HepG2 (cell line): Measurements from ENCODE around the gene FBXO8. TPM values are rescaled to one million over a fixed set of nuclear protein-coding genes. Genes with fewer than 3 reads are reported as not detected.

Experiments
- ATAC-seq: fragments of 200-7000 bp; cut with Tn5 transposase; 3 replicates; pipeline ENCODE4 v1.9.1; 2020; ENCODE audit warnings: mild to moderate bottlenecking, moderate library complexity
- BruUV-seq: library from RNA; stranded (reverse); fragments of 400-500 nt; replicated peaks from 2 replicates; lab custom pipeline; 2021; lab: Mats Ljungman, UMichigan
- CTCF ChIA-PET: fragments of 300-600 bp; formaldehyde crosslinking; extraction: SDS; loops from one replicate; lab custom pipeline; 2021; ENCODE audit warnings: low total read pairs, inconsistent platforms, low intra/inter-chr PET ratio; lab: Yijun Ruan, JAX
- POLR2A ChIA-PET: fragments of 350-600 bp; sonication (Branson Sonifier 250); formaldehyde crosslinking; loops from one replicate; lab custom pipeline; 2020; ENCODE audit warnings: antibody characterized with exemption, inconsistent platforms; lab: Yijun Ruan, JAX
- DNase-seq: peaks from one replicate; pipeline ENCODE4 v3.0.0-alpha.2; 2015; ENCODE audit warnings: low spot score
- FAIRE-seq: peaks from 3 replicates; lab custom pipeline; 2011; peaks lifted over from hg19 to GRCh38; lab: Jason Lieb, UNC
- H2AFZ ChIP-seq: one replicate; pipeline ENCODE4 v1.6.1; 2011; ENCODE audit warnings: low read length, inconsistent platforms
- H3K27ac ChIP-seq: fragments of 300-600 bp; 3 replicates; pipeline ENCODE4 v1.8.0; 2011; ENCODE audit warnings: mixed run types, mild to moderate bottlenecking, mixed read lengths, low read length, inconsistent platforms; ENCODE audit not compliant: insufficient read depth; ENCODE audit errors: extremely low read length
- H3K27me3 ChIP-seq, 2 experiments: fragments of 200-600 bp in 1 of 2; 2 replicates in 1 of 2; 3 replicates in 1 of 2; pipeline versions ENCODE4 v1.6.0 to v1.8.0; 2011; ENCODE audit warnings: low read length in 2 of 2, mild to moderate bottlenecking in 2 of 2, moderate library complexity in 2 of 2, inconsistent platforms in 1 of 2; ENCODE audit not compliant: insufficient read depth in 2 of 2, control insufficient read depth in 1 of 2
- H3K36me3 ChIP-seq, 2 experiments: fragments of 200-600 bp in 1 of 2; replicated peaks in 1 of 2; 2 replicates in 1 of 2; 3 replicates in 1 of 2; pipeline versions ENCODE4 v1.5.1 to v1.8.0; 2011; ENCODE audit warnings: low read length in 2 of 2, inconsistent platforms in 1 of 2; ENCODE audit not compliant: insufficient read depth in 2 of 2, control insufficient read depth in 1 of 2
- H3K4me1 ChIP-seq: 2 replicates; pipeline ENCODE4 v1.5.1; 2012; ENCODE audit warnings: low read length, inconsistent platforms; ENCODE audit not compliant: insufficient read depth
- H3K4me2 ChIP-seq: 2 replicates; pipeline ENCODE4 v1.6.0; 2011; ENCODE audit warnings: low read depth, low read length, inconsistent platforms
- H3K4me3 ChIP-seq, 3 experiments: fragments of 200-600 bp in 1 of 3; sonication (generic), shearing (Covaris generic) in 1 of 3; replicated peaks in 1 of 3; 2 replicates each; pipeline ENCODE4 v1.5.1; 2011 to 2016; ENCODE audit warnings: low read length in 3 of 3, inconsistent platforms in 2 of 3, low read depth in 2 of 3, mild to moderate bottlenecking in 2 of 3, control low read depth in 1 of 3, mixed read lengths in 1 of 3; ENCODE audit not compliant: insufficient read depth in 1 of 3
- H3K79me2 ChIP-seq: one replicate; pipeline ENCODE4 v1.6.1; 2011; ENCODE audit warnings: low read length, inconsistent platforms; ENCODE audit not compliant: insufficient read depth
- H3K9ac ChIP-seq: 2 replicates; pipeline ENCODE4 v1.6.0; 2011; ENCODE audit warnings: mild to moderate bottlenecking, low read depth, low read length, inconsistent platforms; ENCODE audit not compliant: insufficient read depth
- H3K9me3 ChIP-seq: 2 replicates; pipeline ENCODE4 v1.5.1; 2012; ENCODE audit warnings: mild to moderate bottlenecking, low read length
- H4K20me1 ChIP-seq: 2 replicates; pipeline ENCODE4 v1.6.0; 2011; ENCODE audit warnings: inconsistent platforms, mild to moderate bottlenecking, low read length, moderate library complexity; ENCODE audit not compliant: insufficient read depth
- CBX1 ChIP-seq: IDR thresholded peaks from one replicate; pipeline ENCODE4 v1.6.1; 2016; ENCODE audit warnings: antibody characterized with exemption, low read depth
- GTF3A ChIP-seq: sonication (generic); formaldehyde crosslinking; conservative IDR thresholded peaks from 2 replicates; pipeline ENCODE4 v1.4.0; 2020; ENCODE audit warnings: mild to moderate bottlenecking, missing genetic modification reagents
- HNRNPUL1 ChIP-seq: fragments of 200-400 bp; formaldehyde crosslinking; IDR thresholded peaks from 2 replicates; pipeline ENCODE4 v1.6.1; 2017; ENCODE audit warnings: low read depth, mild to moderate bottlenecking, low read length, moderate library complexity
- MIER2 ChIP-seq: IDR thresholded peaks from 2 replicates; pipeline ENCODE4 v1.6.1; 2016; ENCODE audit warnings: missing biosample characterization, missing genetic modification reagents
- REXO4 ChIP-seq: sonication (generic); formaldehyde crosslinking; IDR thresholded peaks from 2 replicates; pipeline ENCODE4 v1.8.0; 2022; ENCODE audit warnings: missing genetic modification reagents, mild to moderate bottlenecking, borderline replicate concordance
- SNRNP70 ChIP-seq: fragments of 200-400 bp; formaldehyde crosslinking; IDR thresholded peaks from 2 replicates; pipeline ENCODE4 v1.6.1; 2017; ENCODE audit warnings: mild to moderate bottlenecking, low read depth, low read length, moderate library complexity
- ZBTB7B ChIP-seq: sonication (generic); formaldehyde crosslinking; IDR thresholded peaks from 2 replicates; pipeline ENCODE4 v1.4.0; 2020; ENCODE audit warnings: missing genetic modification reagents
- ZNF260 ChIP-seq: sonication (generic); formaldehyde crosslinking; IDR thresholded peaks from 2 replicates; pipeline ENCODE4 v1.4.0; 2020; ENCODE audit warnings: missing genetic modification reagents, low read depth, mild to moderate bottlenecking, borderline replicate concordance
- ZNF891 ChIP-seq: sonication (generic); formaldehyde crosslinking; IDR thresholded peaks from 2 replicates; pipeline ENCODE4 v1.5.0; 2020; ENCODE audit warnings: mild to moderate bottlenecking, missing genetic modification reagents
- WGBS: methylation state at CpG from one replicate; pipeline ENCODE4 v1.1.6; 2017; ENCODE audit warnings: low lambda C conversion rate; 5-methylcytosine and 5-hydroxymethylcytosine counted together
- in situ Hi-C: cut with HindIII; loops from 2 replicates; pipeline ENCODE4 v1.10.0; 2017; ENCODE audit warnings: low pct_unique_long_range_greater_than_20kb; ENCODE audit not compliant: extremely low pct_ligation_motif_present
- intact Hi-C: fragments of 100-400 bp; cut with micrococcal nuclease; formaldehyde crosslinking; loops from one replicate; pipeline ENCODE4 v1.10.0; 2022; ENCODE audit not compliant: unreplicated experiment
- polyA plus RNA-seq, 8 experiments: library from polyadenylated mRNA; depleted of rRNA in 3 of 8; stranded (reverse) in 7 of 8; unstranded in 1 of 8; fragments of >200 nt; fragmentation: Illumina TruSeq in 4 of 8; extraction: Trizol in 4 of 8; gene quantifications; 2 replicates each; pipeline versions ENCODE4 v1.2.1 to v1.2.3, GENCODE V29; 2011 to 2016; ENCODE audit warnings: low read depth in 4 of 8, missing spikeins in 1 of 8, mixed read lengths in 1 of 8; ENCODE audit not compliant: insufficient read depth in 1 of 8
- total RNA-seq, 5 experiments: library from RNA; depleted of rRNA; stranded (reverse); fragments of >200 nt; fragmentation: Illumina TruSeq; extraction: Trizol; gene quantifications; 2 replicates each; pipeline ENCODE4 v1.2.3, GENCODE V29; 2016; ENCODE audit warnings: low read depth in 1 of 5
- TF ChIP-seq, protein P1 (sequence below): sonication (generic); formaldehyde crosslinking; IDR thresholded peaks from 2 replicates; pipeline ENCODE4 v1.5.0; 2020; ENCODE audit warnings: mild to moderate bottlenecking, low read depth, missing genetic modification reagents, borderline replicate concordance
- TF ChIP-seq, protein P2 (sequence below): fragments of 450-650 bp; IDR thresholded peaks from 2 replicates; pipeline ENCODE4 v1.6.1; 2016
- TF ChIP-seq, protein P3 (sequence below): sonication (generic); formaldehyde crosslinking; IDR thresholded peaks from 2 replicates; pipeline ENCODE4 v1.4.0; 2020; ENCODE audit warnings: missing genetic modification reagents
- TF ChIP-seq, protein P4 (sequence below): sonication (generic); formaldehyde crosslinking; IDR thresholded peaks from 2 replicates; pipeline ENCODE4 v1.4.0; 2020; ENCODE audit warnings: missing genetic modification reagents
- TF ChIP-seq, protein P5 (sequence below): sonication (generic); formaldehyde crosslinking; IDR thresholded peaks from 2 replicates; pipeline ENCODE4 v1.4.0; 2020; ENCODE audit warnings: missing genetic modification reagents
- TF ChIP-seq, protein P6 (sequence below): sonication (generic); formaldehyde crosslinking; IDR thresholded peaks from 2 replicates; pipeline ENCODE4 v1.8.0; 2023; ENCODE audit warnings: mild to moderate bottlenecking, missing genetic modification reagents
- TF ChIP-seq, protein P7 (sequence below): sonication (generic); formaldehyde crosslinking; IDR thresholded peaks from 2 replicates; pipeline ENCODE4 v1.4.0; 2020; ENCODE audit warnings: missing genetic modification reagents, borderline replicate concordance

The FBXO8 gene
- total and polyA plus RNA-seq, 2 of the 13 experiments (the other 11 are each of a cell fraction or from before 2014, with no cell fraction given): 11.7 to 15.2 TPM

DNA sequence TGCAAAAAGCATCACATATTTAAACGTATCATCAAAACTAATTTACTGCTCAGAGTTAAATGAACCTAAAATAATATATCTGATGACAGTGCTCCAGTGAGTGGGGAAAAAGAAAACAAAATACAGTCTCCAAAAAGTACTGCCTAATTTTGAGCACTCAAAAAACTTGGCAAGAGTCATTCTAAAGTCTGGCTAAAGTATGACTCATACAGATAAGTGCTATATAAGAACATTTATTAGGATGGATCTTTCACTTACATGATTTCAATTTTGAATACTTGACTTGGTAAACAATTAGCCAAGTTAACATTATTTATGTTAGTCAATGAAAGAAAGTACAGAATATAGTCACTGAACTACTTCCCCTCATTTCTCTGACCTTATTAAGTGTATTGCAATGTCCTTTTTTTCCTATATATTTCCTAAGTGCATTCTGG is 27.2 kb downstream of the FBXO8 start:
- ATAC-seq (no peak), DNase-seq (no peak), FAIRE-seq (no peak)
- no peaks in the 10 kb centered on the region for H3K79me2 ChIP-seq
- no peaks in the 10 kb centered on the region for H4K20me1 ChIP-seq
- H3K9me3 ChIP-seq: no peaks in the 10 kb centered on the region
- no peak overlapping the region for H2AFZ ChIP-seq
- H3K4me2 ChIP-seq: no peak overlapping the region
- intact Hi-C loops: no loop called here
- H3K4me3 ChIP-seq: no peak overlapping the region
- ChIA-PET POLR2A (no interaction called here), CTCF (no interaction called here)
- no peaks in the 10 kb centered on the region for H3K27me3 ChIP-seq
- WGBS: 95% methylated on average over 1 of the region's 1 CpG
- no peaks in the 10 kb centered on the region; a peak in 2 of 5 replicates for H3K36me3 ChIP-seq
- no peak overlapping the region for H3K9ac ChIP-seq
- H3K27ac ChIP-seq: no peak overlapping the region
- BruUV-seq: no TSS peak
- H3K4me1 ChIP-seq: peaks cover 8% of the 10 kb centered on the region
- in situ Hi-C loops: no loop called here
- TF ChIP-seq, protein P1, sequence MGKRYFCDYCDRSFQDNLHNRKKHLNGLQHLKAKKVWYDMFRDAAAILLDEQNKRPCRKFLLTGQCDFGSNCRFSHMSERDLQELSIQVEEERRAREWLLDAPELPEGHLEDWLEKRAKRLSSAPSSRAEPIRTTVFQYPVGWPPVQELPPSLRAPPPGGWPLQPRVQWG: no peak
- TF ChIP-seq GTF3A (CRISPR knock-in tag) (no peak), MIER2 (CRISPR knock-in tag) (no peak), CBX1 (no peak), ZNF260 (CRISPR knock-in tag) (no peak), ZNF891 (CRISPR knock-in tag) (no peak), HNRNPUL1 (no peak), REXO4 (CRISPR knock-in tag) (no peak), SNRNP70 (no peak), ZBTB7B (CRISPR knock-in tag) (no peak)
- TF ChIP-seq, protein P2, sequence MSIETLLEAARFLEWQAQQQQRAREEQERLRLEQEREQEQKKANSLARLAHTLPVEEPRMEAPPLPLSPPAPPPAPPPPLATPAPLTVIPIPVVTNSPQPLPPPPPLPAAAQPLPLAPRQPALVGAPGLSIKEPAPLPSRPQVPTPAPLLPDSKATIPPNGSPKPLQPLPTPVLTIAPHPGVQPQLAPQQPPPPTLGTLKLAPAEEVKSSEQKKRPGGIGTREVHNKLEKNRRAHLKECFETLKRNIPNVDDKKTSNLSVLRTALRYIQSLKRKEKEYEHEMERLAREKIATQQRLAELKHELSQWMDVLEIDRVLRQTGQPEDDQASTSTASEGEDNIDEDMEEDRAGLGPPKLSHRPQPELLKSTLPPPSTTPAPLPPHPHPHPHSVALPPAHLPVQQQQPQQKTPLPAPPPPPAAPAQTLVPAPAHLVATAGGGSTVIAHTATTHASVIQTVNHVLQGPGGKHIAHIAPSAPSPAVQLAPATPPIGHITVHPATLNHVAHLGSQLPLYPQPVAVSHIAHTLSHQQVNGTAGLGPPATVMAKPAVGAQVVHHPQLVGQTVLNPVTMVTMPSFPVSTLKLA: no peak
- TF ChIP-seq, protein P3, sequence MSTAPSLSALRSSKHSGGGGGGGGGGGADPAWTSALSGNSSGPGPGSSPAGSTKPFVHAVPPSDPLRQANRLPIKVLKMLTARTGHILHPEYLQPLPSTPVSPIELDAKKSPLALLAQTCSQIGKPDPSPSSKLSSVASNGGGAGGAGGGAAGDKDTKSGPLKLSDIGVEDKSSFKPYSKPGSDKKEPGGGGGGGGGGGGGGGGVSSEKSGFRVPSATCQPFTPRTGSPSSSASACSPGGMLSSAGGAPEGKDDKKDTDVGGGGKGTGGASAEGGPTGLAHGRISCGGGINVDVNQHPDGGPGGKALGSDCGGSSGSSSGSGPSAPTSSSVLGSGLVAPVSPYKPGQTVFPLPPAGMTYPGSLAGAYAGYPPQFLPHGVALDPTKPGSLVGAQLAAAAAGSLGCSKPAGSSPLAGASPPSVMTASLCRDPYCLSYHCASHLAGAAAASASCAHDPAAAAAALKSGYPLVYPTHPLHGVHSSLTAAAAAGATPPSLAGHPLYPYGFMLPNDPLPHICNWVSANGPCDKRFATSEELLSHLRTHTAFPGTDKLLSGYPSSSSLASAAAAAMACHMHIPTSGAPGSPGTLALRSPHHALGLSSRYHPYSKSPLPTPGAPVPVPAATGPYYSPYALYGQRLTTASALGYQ (CRISPR knock-in tag): no peak
- TF ChIP-seq, protein P4, sequence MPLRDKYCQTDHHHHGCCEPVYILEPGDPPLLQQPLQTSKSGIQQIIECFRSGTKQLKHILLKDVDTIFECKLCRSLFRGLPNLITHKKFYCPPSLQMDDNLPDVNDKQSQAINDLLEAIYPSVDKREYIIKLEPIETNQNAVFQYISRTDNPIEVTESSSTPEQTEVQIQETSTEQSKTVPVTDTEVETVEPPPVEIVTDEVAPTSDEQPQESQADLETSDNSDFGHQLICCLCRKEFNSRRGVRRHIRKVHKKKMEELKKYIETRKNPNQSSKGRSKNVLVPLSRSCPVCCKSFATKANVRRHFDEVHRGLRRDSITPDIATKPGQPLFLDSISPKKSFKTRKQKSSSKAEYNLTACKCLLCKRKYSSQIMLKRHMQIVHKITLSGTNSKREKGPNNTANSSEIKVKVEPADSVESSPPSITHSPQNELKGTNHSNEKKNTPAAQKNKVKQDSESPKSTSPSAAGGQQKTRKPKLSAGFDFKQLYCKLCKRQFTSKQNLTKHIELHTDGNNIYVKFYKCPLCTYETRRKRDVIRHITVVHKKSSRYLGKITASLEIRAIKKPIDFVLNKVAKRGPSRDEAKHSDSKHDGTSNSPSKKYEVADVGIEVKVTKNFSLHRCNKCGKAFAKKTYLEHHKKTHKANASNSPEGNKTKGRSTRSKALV (CRISPR knock-in tag): no peak
- TF ChIP-seq, protein P5, sequence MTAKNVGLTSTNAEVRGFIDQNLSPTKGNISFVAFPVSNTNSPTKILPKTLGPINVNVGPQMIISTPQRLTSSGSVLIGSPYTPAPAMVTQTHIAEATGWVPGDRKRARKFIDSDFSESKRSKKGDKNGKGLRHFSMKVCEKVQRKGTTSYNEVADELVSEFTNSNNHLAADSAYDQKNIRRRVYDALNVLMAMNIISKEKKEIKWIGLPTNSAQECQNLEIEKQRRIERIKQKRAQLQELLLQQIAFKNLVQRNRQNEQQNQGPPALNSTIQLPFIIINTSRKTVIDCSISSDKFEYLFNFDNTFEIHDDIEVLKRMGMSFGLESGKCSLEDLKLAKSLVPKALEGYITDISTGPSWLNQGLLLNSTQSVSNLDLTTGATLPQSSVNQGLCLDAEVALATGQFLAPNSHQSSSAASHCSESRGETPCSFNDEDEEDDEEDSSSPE: no peak
- TF ChIP-seq, protein P6, sequence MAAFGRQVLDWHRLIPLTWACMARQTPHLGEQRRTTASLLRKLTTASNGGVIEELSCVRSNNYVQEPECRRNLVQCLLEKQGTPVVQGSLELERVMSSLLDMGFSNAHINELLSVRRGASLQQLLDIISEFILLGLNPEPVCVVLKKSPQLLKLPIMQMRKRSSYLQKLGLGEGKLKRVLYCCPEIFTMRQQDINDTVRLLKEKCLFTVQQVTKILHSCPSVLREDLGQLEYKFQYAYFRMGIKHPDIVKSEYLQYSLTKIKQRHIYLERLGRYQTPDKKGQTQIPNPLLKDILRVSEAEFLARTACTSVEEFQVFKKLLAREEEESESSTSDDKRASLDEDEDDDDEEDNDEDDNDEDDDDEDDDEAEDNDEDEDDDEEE (CRISPR knock-in tag): no peak
- TF ChIP-seq, protein P7, sequence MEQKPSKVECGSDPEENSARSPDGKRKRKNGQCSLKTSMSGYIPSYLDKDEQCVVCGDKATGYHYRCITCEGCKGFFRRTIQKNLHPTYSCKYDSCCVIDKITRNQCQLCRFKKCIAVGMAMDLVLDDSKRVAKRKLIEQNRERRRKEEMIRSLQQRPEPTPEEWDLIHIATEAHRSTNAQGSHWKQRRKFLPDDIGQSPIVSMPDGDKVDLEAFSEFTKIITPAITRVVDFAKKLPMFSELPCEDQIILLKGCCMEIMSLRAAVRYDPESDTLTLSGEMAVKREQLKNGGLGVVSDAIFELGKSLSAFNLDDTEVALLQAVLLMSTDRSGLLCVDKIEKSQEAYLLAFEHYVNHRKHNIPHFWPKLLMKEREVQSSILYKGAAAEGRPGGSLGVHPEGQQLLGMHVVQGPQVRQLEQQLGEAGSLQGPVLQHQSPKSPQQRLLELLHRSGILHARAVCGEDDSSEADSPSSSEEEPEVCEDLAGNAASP (CRISPR knock-in tag): no peak
